Measurements from ENCODE around the gene FLCN. TPM values are rescaled to one million over a fixed set of nuclear protein-coding genes. Genes with fewer than 3 reads are reported as not detected.

Gene FLCN
- total RNA-seq, 2 experiments from 2014 or later: 15.4 to 17.2 TPM

GRCh38 chr17:17215575-17215974 lies 21.4 kb downstream of the FLCN start:
- CTCF ChIA-PET: no interaction called here
- POLR2A ChIA-PET: interaction anchor here (0.9 kb wide), 1 partner anchor 11 kb away, joined by 3 read pairs; no protein-coding TSS in a partner anchor
- no peak overlapping the region for H3K4me3 Mint-ChIP-seq
- no peak for DNase-seq
- H3K36me3 Mint-ChIP-seq (ENCODE audit: low read depth): peaks cover 13% of the 10 kb centered on the region
- H3K27ac Mint-ChIP-seq: no peak overlapping the region
- no peaks in the 10 kb centered on the region for H3K4me1 Mint-ChIP-seq (ENCODE audit: low read depth)
- no peaks in the 10 kb centered on the region for H3K9me3 Mint-ChIP-seq
- no peak for TF ChIP-seq CTCF (IDR thresholded peaks at IDR 0.05)
- no peak for ATAC-seq
- intact Hi-C loops (cut with micrococcal nuclease): no loop called here
- no peaks in the 10 kb centered on the region for H3K27me3 Mint-ChIP-seq

DNA sequence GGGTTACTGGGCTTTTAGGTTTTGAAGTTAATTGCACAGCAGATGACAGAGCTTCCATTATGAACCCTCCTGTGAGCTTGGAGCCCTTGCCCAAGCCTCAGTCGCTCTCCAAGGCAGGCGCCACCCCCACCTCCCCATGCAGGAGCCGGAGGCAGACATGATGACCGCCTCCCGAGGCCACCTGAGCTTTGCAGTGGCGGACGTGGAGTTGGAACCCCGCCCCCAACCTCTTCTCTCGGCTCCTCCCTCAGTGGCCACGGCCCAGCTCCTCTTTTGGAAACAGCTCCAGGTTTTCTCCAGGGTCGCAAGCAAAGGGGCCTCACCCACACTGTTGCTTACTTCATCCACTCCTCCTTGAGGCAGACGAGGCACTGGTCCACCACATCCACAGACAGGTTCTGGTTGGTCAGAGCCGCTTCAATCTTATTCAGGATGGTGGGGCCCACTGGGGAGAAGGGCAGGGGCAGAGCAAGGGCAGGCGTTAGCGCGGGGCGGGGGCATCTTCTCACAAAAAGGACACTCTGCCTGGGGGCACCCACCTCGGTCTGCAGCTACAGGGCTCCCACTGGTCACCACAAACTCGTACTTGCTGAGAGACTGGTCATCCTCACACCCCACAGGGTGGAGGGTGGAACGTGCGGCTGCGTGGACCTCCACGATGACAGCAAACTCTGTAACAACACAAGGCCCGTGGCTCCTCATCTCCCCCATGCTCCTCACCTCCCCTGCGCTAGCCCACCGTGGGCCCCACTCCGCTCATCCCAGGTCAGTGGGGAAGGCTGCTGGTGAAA lies 22.1 kb downstream of the FLCN start:
- intact Hi-C loops (cut with micrococcal nuclease): no loop called here
- peaks cover 13% of the 10 kb centered on the region for H3K36me3 Mint-ChIP-seq (ENCODE audit: low read depth)
- ATAC-seq (no peak), DNase-seq (no peak)
- no peaks in the 10 kb centered on the region for H3K9me3 Mint-ChIP-seq
- no peak for TF ChIP-seq CTCF (IDR thresholded peaks at IDR 0.05)
- H3K27ac Mint-ChIP-seq: no peak overlapping the region
- POLR2A ChIA-PET: interaction anchor here (0.9 kb wide), 1 partner anchor 12 kb away, joined by 3 read pairs; no protein-coding TSS in a partner anchor
- CTCF ChIA-PET: no interaction called here
- no peaks in the 10 kb centered on the region for H3K27me3 Mint-ChIP-seq
- H3K4me1 Mint-ChIP-seq (ENCODE audit: low read depth): no peaks in the 10 kb centered on the region
- no peak overlapping the region for H3K4me3 Mint-ChIP-seq

DNA sequence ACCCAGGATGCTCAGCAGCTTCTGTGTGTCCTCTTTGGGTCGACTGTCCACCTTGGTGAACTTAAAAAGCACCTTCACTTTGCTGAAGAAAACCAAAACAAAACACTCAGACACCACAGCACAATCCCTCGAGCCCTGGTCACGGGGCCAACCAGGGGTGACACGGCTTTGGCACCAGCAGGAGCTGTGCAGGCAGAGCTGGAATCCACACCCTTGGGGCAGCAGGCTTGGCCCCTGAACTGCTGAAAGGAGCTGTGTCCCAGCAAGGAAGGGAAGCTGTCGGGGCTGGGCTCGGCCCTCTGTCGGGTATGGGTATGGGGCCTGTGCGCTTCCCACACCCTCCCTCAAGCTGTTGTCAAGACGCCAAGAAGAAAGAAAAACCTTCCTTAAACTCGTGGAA lies 23.2 kb downstream of the FLCN start:
- intact Hi-C loops (cut with micrococcal nuclease): no loop called here
- DNase-seq (no peak), ATAC-seq (no peak)
- no peak overlapping the region for H3K27ac Mint-ChIP-seq
- H3K27me3 Mint-ChIP-seq: no peaks in the 10 kb centered on the region
- no peaks in the 10 kb centered on the region for H3K4me1 Mint-ChIP-seq (ENCODE audit: low read depth)
- no peak overlapping the region for H3K4me3 Mint-ChIP-seq
- peaks cover 11% of the 10 kb centered on the region for H3K36me3 Mint-ChIP-seq (ENCODE audit: low read depth)
- TF ChIP-seq CTCF (IDR thresholded peaks at IDR 0.05): no peak
- CTCF ChIA-PET: interaction anchor here (1.8 kb wide), 1 partner anchor 222 kb away, joined by 3 read pairs; no protein-coding TSS in a partner anchor
- POLR2A ChIA-PET: interaction anchor here (0.5 to 1.1 kb wide), 3 partner anchors 136 to 419 kb away, joined by 3 read pairs; no protein-coding TSS in a partner anchor
- H3K9me3 Mint-ChIP-seq: no peaks in the 10 kb centered on the region

GRCh38 chr17:17207998-17208397 lies 29.0 kb downstream of the FLCN start:
- H3K36me3 Mint-ChIP-seq (ENCODE audit: low read depth): peaks cover 13% of the 10 kb centered on the region
- POLR2A ChIA-PET: interaction anchor here (0.6 to 3.2 kb wide), 2 partner anchors 28 to 174 kb away, joined by 3 to 11 read pairs; no protein-coding TSS in a partner anchor
- H3K27ac Mint-ChIP-seq: no peak overlapping the region
- H3K9me3 Mint-ChIP-seq: no peaks in the 10 kb centered on the region
- TF ChIP-seq CTCF (IDR thresholded peaks at IDR 0.05): no peak
- DNase-seq (no peak), ATAC-seq (no peak)
- H3K27me3 Mint-ChIP-seq: no peaks in the 10 kb centered on the region
- CTCF ChIA-PET: interaction anchor here (0.7 to 1.4 kb wide), 3 partner anchors 62 to 66 kb away, joined by 3 to 4 read pairs (median 3); no protein-coding TSS in a partner anchor
- intact Hi-C loops (cut with micrococcal nuclease): no loop called here
- no peak overlapping the region for H3K4me3 Mint-ChIP-seq
- peaks cover 24% of the 10 kb centered on the region for H3K4me1 Mint-ChIP-seq (ENCODE audit: low read depth)

DNA sequence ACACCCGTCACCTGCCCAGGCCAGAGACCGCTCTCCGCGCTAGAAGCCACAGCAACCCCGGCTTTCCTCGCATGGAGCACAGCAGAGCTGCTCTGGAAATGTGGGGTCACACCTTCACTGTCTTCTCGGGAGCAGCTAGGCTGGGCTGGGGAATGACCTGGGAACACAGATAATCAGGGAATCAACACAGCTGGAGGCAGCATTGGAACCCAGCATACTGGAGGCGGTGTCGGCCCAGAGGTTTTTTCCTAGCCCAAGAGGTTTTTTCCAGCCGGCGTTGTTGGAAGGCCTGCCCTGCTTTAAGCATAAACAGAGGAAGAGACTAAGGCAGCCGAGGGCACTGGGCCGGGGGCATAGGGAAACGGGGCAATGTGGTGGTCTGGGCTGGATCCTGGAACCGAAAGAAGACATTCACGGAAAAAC lies 30.0 kb downstream of the FLCN start:
- peaks cover 16% of the 10 kb centered on the region for H3K36me3 Mint-ChIP-seq (ENCODE audit: low read depth)
- DNase-seq: no peak
- CTCF ChIA-PET: interaction anchor here (1.1 kb wide), 1 partner anchor 65 kb away, joined by 4 read pairs; no protein-coding TSS in a partner anchor
- no peaks in the 10 kb centered on the region for H3K9me3 Mint-ChIP-seq
- ATAC-seq: no peak
- TF ChIP-seq CTCF (IDR thresholded peaks at IDR 0.05): no peak
- POLR2A ChIA-PET: interaction anchor here (0.9 to 3.2 kb wide), 6 partner anchors 10 to 99 kb away, joined by 3 to 11 read pairs (median 3); partner anchors contain the start of gene FLCN
- H3K27ac Mint-ChIP-seq: peak overlapping the region; percentile 52
- H3K4me1 Mint-ChIP-seq (ENCODE audit: low read depth): peaks cover 26% of the 10 kb centered on the region
- no peaks in the 10 kb centered on the region for H3K27me3 Mint-ChIP-seq
- H3K4me3 Mint-ChIP-seq: peak overlapping the region; percentile 54
- intact Hi-C loops (cut with micrococcal nuclease): no loop called here

Data from activated CD8-positive, alpha-beta T cell treated with anti-CD3 and anti-CD28 coated beads for 36 hours (primary cell).